ENCODE measurements around the gene C1orf167. TPM values are rescaled to one million over a fixed set of nuclear protein-coding genes. Genes with fewer than 3 reads are reported as not detected.
"Not testable (repeated sequence)": the region's sequence is repeated elsewhere in the genome, so short reads cannot be mapped to it uniquely, and the experiment has no call there.

C1orf167 gene
- total and polyA plus RNA-seq, 8 donors = 0.24 to 14.4 (median 0.64) TPM; not detected in 3

GRCh38 chr1:11800756-11801433 is 38.9 kb downstream of the C1orf167 start:
- no peak for ATAC-seq
- Histone ChIP-seq H3K27me3 (no peaks in the 10 kb centered on the region), H3K4me1 (peaks cover 13 to 71% of the 10 kb centered on the region in 2 donors), H3K36me3 (peaks cover 0 to 50% of the 10 kb centered on the region in 2 donors), H3K4me3 (peak overlapping the region in 1 of 2 donors; percentile 90), H3K27ac (no peak overlapping the region), H3K9me3 (no peaks in the 10 kb centered on the region)
- no peak for TF ChIP-seq CTCF (IDR thresholded peaks at IDR 0.05)
- intact Hi-C loops (cut with DNase I) = no loop called here
- no peak for DNase-seq

GRCh38 chr1:11802616-11802972 is 40.6 kb downstream of the C1orf167 start:
- intact Hi-C loops (cut with DNase I) = no loop called here

GRCh38 chr1:11802973-11803885 is 41.2 kb downstream of the C1orf167 start:
- Histone ChIP-seq H3K27me3 (no peaks in the 10 kb centered on the region), H3K9me3 (no peaks in the 10 kb centered on the region), H3K4me3 (peak overlapping the region; percentile 45 to 90), H3K36me3 (peaks cover 0 to 32% of the 10 kb centered on the region in 2 donors), H3K4me1 (peaks cover 26 to 73% of the 10 kb centered on the region in 2 donors), H3K27ac (peak overlapping the region; percentile 95 to 99)
- intact Hi-C loops (cut with DNase I) = no loop called here
- ATAC-seq = peak; percentile 64
- no peak for TF ChIP-seq CTCF (IDR thresholded peaks at IDR 0.05)
- DNase-seq = peak; percentile 85 to 96 (median 94)

More at GRCh38 chr1:11802616-11802972, 40.6 kb downstream of the C1orf167 start:
- H3K4me3 ChIP-seq = peak overlapping the region; percentile 45 to 90
- peaks cover 23 to 72% of the 10 kb centered on the region in 2 donors for H3K4me1 ChIP-seq
- H3K27me3 ChIP-seq = no peaks in the 10 kb centered on the region
- DNase-seq (no peak), ATAC-seq (no peak)
- peak overlapping the region; percentile 95 to 99 for H3K27ac ChIP-seq
- TF ChIP-seq CTCF (IDR thresholded peaks at IDR 0.05) = no peak
- H3K9me3 ChIP-seq = no peaks in the 10 kb centered on the region
- H3K36me3 ChIP-seq = peaks cover 0 to 38% of the 10 kb centered on the region in 2 donors

- H3K9me3 ChIP-seq; DNase-seq; intact Hi-C loops (cut with DNase I); ATAC-seq; H3K27me3 ChIP-seq: not testable (repeated sequence)
- Histone ChIP-seq H3K4me1 (peaks cover 26 to 75% of the 10 kb centered on the region in 2 donors), H3K27ac (peak overlapping the region; percentile 95 to 99), H3K36me3 (peaks cover 0 to 27% of the 10 kb centered on the region in 2 donors), H3K4me3 (peak overlapping the region; percentile 45 to 90)
Observed at GRCh38 chr1:11803924-11804665, 42.1 kb downstream of the C1orf167 start.

- intact Hi-C loops (cut with DNase I) = no loop called here
- peak in 1 of 4 donors; percentile 69 for DNase-seq
- ATAC-seq = peak; percentile 3
- H3K27me3 ChIP-seq = no peaks in the 10 kb centered on the region
- TF ChIP-seq CTCF (IDR thresholded peaks at IDR 0.05) = no peak
- no peaks in the 10 kb centered on the region for H3K9me3 ChIP-seq
- H3K4me3 ChIP-seq = peak overlapping the region; percentile 86 to 90
- peaks cover 26 to 83% of the 10 kb centered on the region in 2 donors for H3K4me1 ChIP-seq
- peak overlapping the region; percentile 95 to 99 for H3K27ac ChIP-seq
- peaks cover 0 to 27% of the 10 kb centered on the region in 2 donors for H3K36me3 ChIP-seq
Observed at GRCh38 chr1:11804666-11805421, 42.9 kb downstream of the C1orf167 start.
